H1 (cell line): ENCODE results near the gene WDR4.

Source experiments
- CEBPB ChIP-seq: IDR thresholded peaks from 2 replicates; pipeline ENCODE4 v1.6.1; 2012; ENCODE audit warnings: low read depth, low read length
- EZH2 ChIP-seq: fragments of 200-600 bp; sonication (generic); IDR thresholded peaks from 2 replicates; pipeline ENCODE4 v1.7.1; 2012; ENCODE audit warnings: low read depth, mild to moderate bottlenecking, moderate library complexity, low read length, inconsistent platforms; ENCODE audit not compliant: severe bottlenecking
- JUN ChIP-seq: IDR thresholded peaks from 2 replicates; pipeline ENCODE4 v1.6.1; 2011; ENCODE audit warnings: low read depth, mild to moderate bottlenecking, improper control_type of control experiment, low read length
- POLR2A ChIP-seq, 2 experiments: IDR thresholded peaks; 1 replicate in 1 of 2; 2 replicates in 1 of 2; pipeline ENCODE4 v1.6.1; 2011; ENCODE audit warnings: low read depth in 2 of 2, low read length in 2 of 2, mild to moderate bottlenecking in 2 of 2; ENCODE audit errors: control extremely low read depth in 1 of 2
- SAP30 ChIP-seq: fragments of 300-600 bp; sonication (generic); IDR thresholded peaks from 2 replicates; pipeline ENCODE4 v1.7.1; 2012; ENCODE audit warnings: low read length, moderate library complexity, mild to moderate bottlenecking, inconsistent platforms; ENCODE audit not compliant: insufficient read depth, insufficient replicate concordance
- SIN3A ChIP-seq, 2 experiments: IDR thresholded peaks in 1 of 2; conservative IDR thresholded peaks in 1 of 2; 2 replicates each; pipeline ENCODE4 v1.6.1; 2011 to 2012; ENCODE audit warnings: low read length in 2 of 2, improper control_type of control experiment in 1 of 2, low read depth in 1 of 2, mild to moderate bottlenecking in 1 of 2
- TEAD4 ChIP-seq: IDR thresholded peaks from 2 replicates; pipeline ENCODE4 v1.6.1; 2012; ENCODE audit warnings: low read depth, low read length, inconsistent platforms, mixed read lengths
- TF ChIP-seq, protein P1 (sequence below), 3 experiments: IDR thresholded peaks; 1 replicate in 2 of 3; 2 replicates in 1 of 3; pipeline versions ENCODE4 v1.5.1 to v1.6.1; 2011; ENCODE audit warnings: low read length in 3 of 3, mild to moderate bottlenecking in 3 of 3, inconsistent platforms in 2 of 3, low read depth in 1 of 3, moderate library complexity in 1 of 3; ENCODE audit not compliant: insufficient read depth in 1 of 3; ENCODE audit errors: control extremely low read depth in 1 of 3

DNA sequence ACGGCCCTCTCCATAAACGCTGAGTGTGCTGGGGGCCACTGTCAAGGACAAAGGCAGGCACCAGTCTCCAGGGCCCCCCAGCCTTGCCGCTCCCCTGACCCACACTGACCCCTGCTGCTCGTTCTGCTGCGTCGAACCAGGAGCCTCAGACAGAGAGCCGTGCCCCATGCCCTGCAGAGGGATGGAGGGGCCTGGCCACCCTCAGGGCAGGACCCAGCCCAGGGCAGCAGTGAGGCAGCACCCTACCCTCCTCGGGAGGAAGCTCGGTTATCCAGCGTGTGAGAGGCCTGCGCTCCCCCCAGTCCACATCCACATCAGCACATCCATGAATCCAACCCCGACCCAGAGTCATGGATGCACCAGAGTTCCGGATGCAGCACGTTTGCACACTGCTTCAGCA is 15.1 kb downstream of the WDR4 start:
- TF ChIP-seq POLR2A (IDR thresholded peaks at IDR 0.05; ENCODE audit: control extremely low read depth in 1 of 2, low read depth in 2 of 2, low read length in 2 of 2) (no peak), CEBPB (no peak), SIN3A (conservative IDR thresholded peaks at IDR 0.05 in 1 of 2, IDR thresholded peaks at IDR 0.05 in 1 of 2; ENCODE audit: low read depth in 1 of 2, low read length in 2 of 2) (no peak), JUN (no peak), SAP30 (no peak), EZH2 (no peak), TEAD4 (no peak)
- TF ChIP-seq, protein P1, sequence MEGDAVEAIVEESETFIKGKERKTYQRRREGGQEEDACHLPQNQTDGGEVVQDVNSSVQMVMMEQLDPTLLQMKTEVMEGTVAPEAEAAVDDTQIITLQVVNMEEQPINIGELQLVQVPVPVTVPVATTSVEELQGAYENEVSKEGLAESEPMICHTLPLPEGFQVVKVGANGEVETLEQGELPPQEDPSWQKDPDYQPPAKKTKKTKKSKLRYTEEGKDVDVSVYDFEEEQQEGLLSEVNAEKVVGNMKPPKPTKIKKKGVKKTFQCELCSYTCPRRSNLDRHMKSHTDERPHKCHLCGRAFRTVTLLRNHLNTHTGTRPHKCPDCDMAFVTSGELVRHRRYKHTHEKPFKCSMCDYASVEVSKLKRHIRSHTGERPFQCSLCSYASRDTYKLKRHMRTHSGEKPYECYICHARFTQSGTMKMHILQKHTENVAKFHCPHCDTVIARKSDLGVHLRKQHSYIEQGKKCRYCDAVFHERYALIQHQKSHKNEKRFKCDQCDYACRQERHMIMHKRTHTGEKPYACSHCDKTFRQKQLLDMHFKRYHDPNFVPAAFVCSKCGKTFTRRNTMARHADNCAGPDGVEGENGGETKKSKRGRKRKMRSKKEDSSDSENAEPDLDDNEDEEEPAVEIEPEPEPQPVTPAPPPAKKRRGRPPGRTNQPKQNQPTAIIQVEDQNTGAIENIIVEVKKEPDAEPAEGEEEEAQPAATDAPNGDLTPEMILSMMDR (IDR thresholded peaks at IDR 0.05; ENCODE audit: control extremely low read depth in 1 of 3, insufficient read depth in 1 of 3, low read depth in 1 of 3, low read length in 3 of 3), result no peak
